SK-MEL-5 (cell line): ENCODE measurements around the gene SLC22A2. TPM values are rescaled to one million over a fixed set of nuclear protein-coding genes. Genes with fewer than 3 reads are reported as not detected.

ENCODE experiments used
- DNase-seq: peaks from one replicate; pipeline ENCODE4 v3.0.0-alpha.2; 2016; ENCODE audit warnings: low read depth, low spot score
- in situ Hi-C: cut with HindIII; loops from 2 replicates; pipeline ENCODE4 v1.10.0; 2016; ENCODE audit warnings: low sequenced_read_pairs, high pct_unique_total_duplicates, low pct_unique_long_range_greater_than_20kb
- total RNA-seq: library from RNA; depleted of rRNA; stranded (reverse); fragments of >200 nt; shearing (Covaris generic); gene quantifications from 2 replicates; pipeline ENCODE4 v1.2.3, GENCODE V29; 2014

The SLC22A2 gene
- total RNA-seq, 1 experiment from 2014 or later: not detected

GRCh38 chr6:160198606-160199211, 59.9 kb downstream of the SLC22A2 start:
- in situ Hi-C loops: no loop called here
- DNase-seq: no peak

- in situ Hi-C loops: no loop called here
- no peak for DNase-seq
These were observed 61.0 kb downstream of the SLC22A2 start for GRCh38 chr6:160197662-160198061.

- in situ Hi-C loops: no loop called here
These were observed 63.8 kb downstream of the SLC22A2 start for GRCh38 chr6:160194808-160195207.

GRCh38 chr6:160192840-160193239, 65.8 kb downstream of the SLC22A2 start:
- in situ Hi-C loops: no loop called here
- no peak for DNase-seq

More at GRCh38 chr6:160194808-160195207, 63.8 kb downstream of the SLC22A2 start:
- no peak for DNase-seq

GRCh38 chr6:160190973-160191372, 67.6 kb downstream of the SLC22A2 start:
- in situ Hi-C loops: no loop called here
- DNase-seq: no peak

GRCh38 chr6:160190081-160190480, 68.5 kb downstream of the SLC22A2 start:
- in situ Hi-C loops: no loop called here
- no peak for DNase-seq

GRCh38 chr6:160188773-160189172, 69.8 kb downstream of the SLC22A2 start:
- no peak for DNase-seq
- in situ Hi-C loops: no loop called here

GRCh38 chr6:160180706-160181105, 77.9 kb downstream of the SLC22A2 start:
- no peak for DNase-seq
- in situ Hi-C loops: no loop called here

GRCh38 chr6:160178271-160178670, 80.3 kb downstream of the SLC22A2 start:
- DNase-seq: no peak
- in situ Hi-C loops: no loop called here

GRCh38 chr6:160177220-160177619, 81.4 kb downstream of the SLC22A2 start:
- no peak for DNase-seq
- in situ Hi-C loops: no loop called here

GRCh38 chr6:160174681-160175080, 83.9 kb downstream of the SLC22A2 start:
- DNase-seq: no peak

GRCh38 chr6:160173806-160174527, 84.7 kb downstream of the SLC22A2 start:
- in situ Hi-C loops: no loop called here
- DNase-seq: no peak

More at GRCh38 chr6:160174681-160175080, 83.9 kb downstream of the SLC22A2 start:
- in situ Hi-C loops: no loop called here

- in situ Hi-C loops: no loop called here
- DNase-seq: no peak
These were observed 85.9 kb downstream of the SLC22A2 start for GRCh38 chr6:160172704-160173103.

- in situ Hi-C loops: no loop called here
- no peak for DNase-seq
These were observed 88.5 kb downstream of the SLC22A2 start for GRCh38 chr6:160170018-160170680.

- in situ Hi-C loops: no loop called here
These were observed 90.8 kb downstream of the SLC22A2 start for GRCh38 chr6:160167604-160168399.

More at GRCh38 chr6:160167604-160168399, 90.8 kb downstream of the SLC22A2 start:
- no peak for DNase-seq
